ENCODE measurements around the gene RAB3B.

DNA sequence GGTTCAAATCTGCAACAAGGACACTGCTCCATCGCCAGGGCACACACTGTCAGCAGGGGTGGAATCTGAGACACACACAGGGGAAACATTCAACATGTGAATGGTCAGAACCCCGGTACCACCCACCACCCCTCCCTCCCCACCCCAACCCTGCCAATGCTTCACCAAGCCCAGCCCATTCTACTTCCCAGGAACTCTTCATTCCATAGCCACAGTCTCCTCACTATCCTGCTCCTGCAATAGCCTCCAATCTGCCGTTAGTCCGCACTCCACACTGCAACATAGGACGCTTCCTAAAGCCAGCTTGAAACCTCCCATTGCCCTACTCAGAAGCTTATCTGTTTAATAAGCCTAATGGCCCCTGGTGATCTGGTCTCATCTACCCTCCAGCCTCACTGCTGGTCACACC, 7.5 kb upstream of the RAB3B start:
- TF ChIP-seq POLR2AphosphoS5 (IDR thresholded peaks at IDR 0.05; ENCODE audit: borderline replicate concordance, low read depth, low read length) (no peak), EZH2 (IDR thresholded peaks at IDR 0.05) (no peak)

Measured in SK-N-MC (cell line).